H7 (cell line): Measurements from ENCODE around the gene SLCO4A1. TPM values are rescaled to one million over a fixed set of nuclear protein-coding genes. Genes with fewer than 3 reads are reported as not detected.
A peak's percentile ranks its signal among the peaks of the same experiment; 100 is the strongest.

ENCODE experiments used
- DNase-seq: peaks from one replicate; pipeline ENCODE4 v3.0.0; 2012
- H3K27me3 ChIP-seq: 2 replicates; pipeline ENCODE4 v1.6.0; 2011; ENCODE audit warnings: mild to moderate bottlenecking, low read length; ENCODE audit not compliant: control insufficient read depth, insufficient read depth
- H3K36me3 ChIP-seq: replicated peaks from 2 replicates; pipeline ENCODE4 v1.5.1; 2011; ENCODE audit warnings: low read length; ENCODE audit not compliant: control insufficient read depth, insufficient read depth
- H3K4me3 ChIP-seq: 2 replicates; pipeline ENCODE4 v1.5.1; 2011; ENCODE audit warnings: low read depth, mild to moderate bottlenecking, control low read depth, low read length, moderate library complexity; ENCODE audit not compliant: insufficient read depth
- total RNA-seq: library from RNA; depleted of rRNA; stranded (reverse); fragments of >200 nt; shearing (Covaris generic); gene quantifications from 2 replicates; pipeline ENCODE4 v1.2.3, GENCODE V29; 2014

SLCO4A1 gene
- total RNA-seq, 1 experiment from 2014 or later: 14.6 TPM

DNA sequence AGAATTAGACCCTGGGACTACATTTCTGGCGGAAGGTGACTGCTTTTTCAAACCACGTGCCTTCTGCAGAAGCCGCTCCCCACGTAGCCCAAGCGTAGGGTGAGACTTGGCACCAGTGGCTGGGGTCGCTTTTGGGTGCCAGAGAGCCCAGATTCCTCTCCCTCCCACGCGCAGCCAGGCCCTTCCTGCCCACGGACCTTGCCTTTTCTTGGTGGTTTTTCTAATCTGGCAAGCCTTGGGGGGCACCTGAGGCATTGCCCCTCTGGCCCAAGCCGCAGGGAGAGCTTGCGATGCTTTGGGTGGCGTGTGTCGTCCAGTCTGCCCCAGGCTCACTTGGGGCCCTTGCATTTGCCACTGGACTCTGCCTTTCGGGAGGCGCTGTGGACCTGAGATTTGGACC lies 3.3 kb downstream of the SLCO4A1 start:
- no peak for DNase-seq
- no peak overlapping the region for H3K4me3 ChIP-seq
- H3K27me3 ChIP-seq: peaks cover 29% of the 10 kb centered on the region
- H3K36me3 ChIP-seq: no peaks in the 10 kb centered on the region

DNA sequence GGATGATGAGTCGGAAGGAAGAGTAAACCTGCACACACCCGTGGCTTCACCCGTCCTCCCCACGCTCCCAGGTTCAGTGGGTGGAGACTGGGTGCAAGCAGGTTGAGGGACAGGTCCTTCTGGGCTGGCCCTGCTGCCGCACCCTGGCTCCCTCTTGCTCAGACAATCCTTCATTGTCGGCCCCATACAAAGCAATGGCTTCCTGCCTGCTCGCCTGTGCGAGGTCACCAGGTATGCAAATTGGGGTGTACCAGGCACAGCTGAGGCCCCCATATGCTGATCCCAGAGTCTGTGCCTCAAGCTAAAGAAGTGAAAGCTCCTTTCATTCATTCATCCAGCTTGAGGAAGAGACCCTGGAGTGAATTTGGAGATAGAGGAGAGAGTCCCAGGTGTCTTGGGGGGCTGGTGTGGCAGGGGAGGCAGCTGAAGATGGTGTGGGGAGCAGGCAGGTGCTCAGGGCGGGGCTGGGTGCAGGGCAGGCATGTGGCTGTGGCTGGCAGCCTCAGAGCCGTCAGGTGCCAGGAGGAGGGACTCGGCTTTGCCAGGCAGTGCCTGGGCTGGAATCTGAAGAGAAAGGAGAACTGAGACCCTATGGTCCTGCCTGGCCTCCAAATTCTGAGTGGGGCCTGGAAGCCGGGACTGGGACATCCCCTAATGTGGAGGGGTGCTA lies 4.7 kb downstream of the SLCO4A1 start:
- no peaks in the 10 kb centered on the region; the same call in 1 of the 2 replicates for H3K36me3 ChIP-seq
- no peak overlapping the region for H3K4me3 ChIP-seq
- no peak for DNase-seq
- peaks cover 18% of the 10 kb centered on the region for H3K27me3 ChIP-seq

DNA sequence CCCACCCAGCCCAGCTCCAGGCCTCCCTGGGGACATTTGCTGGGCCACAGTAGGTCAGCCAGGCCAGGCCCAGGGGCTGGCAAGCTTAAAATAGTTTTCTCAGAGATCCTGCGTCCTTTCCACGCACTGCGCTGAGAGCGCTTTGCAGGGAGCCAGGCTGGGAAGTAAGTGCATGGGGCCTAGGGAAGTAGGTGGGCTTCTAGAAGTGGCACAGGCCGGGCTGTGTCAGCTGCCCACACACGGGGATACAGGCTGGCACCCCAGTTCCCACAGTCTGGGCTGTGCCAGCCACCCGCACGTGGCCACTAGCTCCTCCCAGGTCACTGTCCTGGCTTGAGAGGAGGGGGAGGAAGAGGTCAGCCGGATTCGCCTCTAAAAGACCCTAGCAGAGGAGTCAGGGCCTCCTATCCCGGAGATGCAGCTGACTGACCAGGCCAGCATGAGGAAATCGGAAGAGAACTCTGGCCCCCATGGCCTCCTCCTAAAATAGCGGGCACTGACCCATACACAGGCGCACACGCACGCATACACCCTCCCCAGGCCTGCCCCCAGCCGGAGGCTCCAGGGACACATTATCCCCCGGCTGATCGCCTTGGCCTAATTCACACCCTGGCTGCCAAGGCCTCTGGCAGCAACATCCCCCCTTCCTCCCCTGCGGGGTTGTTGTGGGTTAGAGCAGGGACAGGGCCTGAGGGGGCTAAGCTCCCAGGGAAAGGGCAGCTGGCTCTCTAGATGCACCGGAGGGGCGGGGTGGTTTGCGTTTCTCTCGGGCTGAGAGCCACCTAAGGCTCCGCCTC lies 5.4 kb downstream of the SLCO4A1 start:
- Histone ChIP-seq H3K4me3 (no peak overlapping the region), H3K36me3 (no peaks in the 10 kb centered on the region; the same call in 1 of the 2 replicates), H3K27me3 (peaks cover 14% of the 10 kb centered on the region)
- no peak for DNase-seq

DNA sequence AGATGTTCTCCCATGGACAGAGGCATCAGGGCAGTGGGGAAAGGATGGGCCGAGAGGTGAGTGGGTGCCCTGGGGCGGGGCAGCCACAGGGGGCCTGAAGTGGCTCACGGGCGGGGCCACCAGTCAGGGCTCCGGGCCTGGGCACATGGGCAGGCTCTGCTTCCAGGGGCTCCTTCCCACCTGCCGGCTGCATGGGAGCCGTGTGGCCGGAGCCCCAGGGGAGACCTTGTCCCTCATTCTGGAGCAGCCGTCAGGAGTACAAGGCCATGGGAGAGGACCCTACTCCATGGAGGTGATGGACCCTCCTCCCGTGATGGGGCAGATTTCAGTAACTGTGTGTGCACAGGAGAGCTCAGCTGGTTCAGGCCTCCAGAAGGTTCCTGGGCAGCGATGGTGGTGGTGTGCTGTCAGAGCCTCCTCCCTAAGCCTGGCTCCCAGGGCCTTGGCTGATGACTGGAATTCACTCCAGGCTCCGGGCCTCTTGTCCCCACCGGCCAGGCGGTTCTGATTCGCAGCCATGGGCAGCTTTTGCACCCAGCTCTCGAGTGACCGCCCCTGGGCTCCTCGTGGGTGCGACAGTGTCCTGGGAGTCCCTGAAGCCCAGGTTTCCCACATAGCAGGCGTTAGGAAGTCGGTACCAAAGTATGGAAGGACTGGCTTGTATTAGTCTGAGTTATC lies 6.2 kb downstream of the SLCO4A1 start:
- peaks cover 7% of the 10 kb centered on the region for H3K27me3 ChIP-seq
- no peak overlapping the region for H3K4me3 ChIP-seq
- H3K36me3 ChIP-seq: no peaks in the 10 kb centered on the region; the same call in 1 of the 2 replicates
- no peak for DNase-seq

DNA sequence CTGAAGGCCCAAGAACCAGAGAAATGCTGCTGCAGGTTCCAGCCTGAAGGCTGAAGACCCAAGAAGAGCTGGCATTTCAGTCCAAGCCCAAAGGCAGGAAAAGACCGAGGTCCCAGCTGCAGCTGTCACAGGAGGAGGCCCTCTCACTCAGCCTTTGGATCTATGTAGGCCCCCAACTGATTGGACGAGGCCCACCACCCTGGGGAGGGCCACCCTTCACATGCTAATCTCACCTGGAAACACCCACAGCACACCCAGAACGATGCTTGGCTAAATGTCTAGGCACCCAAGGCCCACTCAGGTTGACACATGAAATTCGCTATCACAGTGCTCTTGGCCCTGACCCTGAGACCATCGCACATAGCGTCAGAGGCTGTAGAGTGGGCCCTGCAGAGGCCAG lies 6.8 kb downstream of the SLCO4A1 start:
- no peaks in the 10 kb centered on the region; the same call in 1 of the 2 replicates for H3K36me3 ChIP-seq
- no peak for DNase-seq
- H3K4me3 ChIP-seq: no peak overlapping the region

DNA sequence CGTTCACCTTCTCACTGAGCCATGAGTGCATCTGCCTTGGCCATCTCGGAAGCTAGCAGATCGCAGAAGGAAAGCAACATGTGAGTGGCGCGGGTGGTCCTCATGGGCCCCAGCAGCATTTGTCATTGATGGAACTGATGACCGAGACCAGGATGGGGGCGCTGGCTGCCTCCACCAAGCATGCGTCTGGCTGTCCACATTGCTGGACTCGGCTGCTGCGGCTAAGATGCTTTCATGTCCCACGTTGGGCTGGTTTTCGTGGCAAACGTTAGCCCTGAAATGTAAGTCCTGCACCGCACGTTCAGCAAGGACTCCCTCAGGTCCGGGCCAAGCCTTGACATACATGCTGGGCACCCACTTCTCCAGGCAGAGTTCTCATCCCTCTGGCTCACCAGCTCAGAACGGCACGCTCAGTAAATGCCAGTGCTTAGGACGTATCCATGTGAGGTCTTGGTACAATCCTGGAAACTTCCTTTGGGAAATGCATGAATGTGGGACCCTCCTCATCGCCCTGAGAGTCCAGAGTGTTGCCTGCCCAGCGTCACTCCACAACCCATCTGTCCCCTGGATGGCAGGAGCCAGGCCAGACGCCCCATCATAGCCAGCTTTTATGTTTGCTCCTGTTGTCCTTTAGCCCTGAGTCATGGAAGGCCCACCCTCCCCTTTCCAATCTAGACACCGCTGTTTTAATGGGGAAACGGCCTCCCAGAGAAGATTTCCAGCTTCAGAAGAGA lies 8.4 kb downstream of the SLCO4A1 start:
- Histone ChIP-seq H3K27me3 (no peaks in the 10 kb centered on the region), H3K4me3 (no peak overlapping the region), H3K36me3 (no peaks in the 10 kb centered on the region; the same call in 1 of the 2 replicates)
- DNase-seq: no peak

More for the DNA sequence above, 6.8 kb downstream of the SLCO4A1 start:
- peaks cover 1% of the 10 kb centered on the region; the same call in 1 of the 2 replicates for H3K27me3 ChIP-seq

DNA sequence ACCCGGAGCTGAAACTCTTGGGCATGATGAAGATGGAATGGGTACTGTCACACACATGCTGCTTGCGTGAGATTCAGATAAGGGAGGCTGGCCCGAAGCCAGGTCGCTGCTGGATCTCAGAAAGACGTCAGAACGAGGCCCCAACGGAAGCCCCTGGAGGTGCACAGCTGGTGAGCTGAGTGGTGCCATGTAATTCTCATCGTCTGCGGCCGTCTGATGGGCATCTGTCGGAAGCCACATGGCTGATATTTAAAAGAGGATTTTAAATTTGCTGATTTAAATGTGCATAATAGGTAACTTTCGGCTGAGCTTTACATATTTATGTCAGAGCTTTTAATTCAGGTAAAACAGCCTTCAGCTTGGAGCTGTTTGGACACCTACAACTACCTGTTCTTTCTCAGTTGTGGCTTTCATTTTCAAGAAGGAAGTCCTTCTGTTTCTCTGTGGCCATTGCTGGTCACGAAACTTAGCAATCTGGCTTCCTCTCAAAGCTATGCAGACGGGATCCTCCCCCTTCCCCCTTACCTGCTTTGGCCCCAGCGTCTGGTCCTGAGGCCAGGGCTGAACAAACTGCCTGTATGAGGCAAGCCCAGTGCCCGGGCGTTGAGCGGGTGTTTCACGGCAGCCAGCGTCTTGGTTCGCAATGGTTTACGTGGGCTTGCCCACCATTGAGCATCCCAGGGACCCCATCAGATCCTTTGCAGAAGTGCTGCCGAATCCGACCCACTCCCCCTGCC lies 9.2 kb downstream of the SLCO4A1 start:
- no peaks in the 10 kb centered on the region for H3K27me3 ChIP-seq
- H3K4me3 ChIP-seq: no peak overlapping the region; the same call in 1 of the 2 replicates
- DNase-seq: no peak
- H3K36me3 ChIP-seq: no peaks in the 10 kb centered on the region; the same call in 1 of the 2 replicates

DNA sequence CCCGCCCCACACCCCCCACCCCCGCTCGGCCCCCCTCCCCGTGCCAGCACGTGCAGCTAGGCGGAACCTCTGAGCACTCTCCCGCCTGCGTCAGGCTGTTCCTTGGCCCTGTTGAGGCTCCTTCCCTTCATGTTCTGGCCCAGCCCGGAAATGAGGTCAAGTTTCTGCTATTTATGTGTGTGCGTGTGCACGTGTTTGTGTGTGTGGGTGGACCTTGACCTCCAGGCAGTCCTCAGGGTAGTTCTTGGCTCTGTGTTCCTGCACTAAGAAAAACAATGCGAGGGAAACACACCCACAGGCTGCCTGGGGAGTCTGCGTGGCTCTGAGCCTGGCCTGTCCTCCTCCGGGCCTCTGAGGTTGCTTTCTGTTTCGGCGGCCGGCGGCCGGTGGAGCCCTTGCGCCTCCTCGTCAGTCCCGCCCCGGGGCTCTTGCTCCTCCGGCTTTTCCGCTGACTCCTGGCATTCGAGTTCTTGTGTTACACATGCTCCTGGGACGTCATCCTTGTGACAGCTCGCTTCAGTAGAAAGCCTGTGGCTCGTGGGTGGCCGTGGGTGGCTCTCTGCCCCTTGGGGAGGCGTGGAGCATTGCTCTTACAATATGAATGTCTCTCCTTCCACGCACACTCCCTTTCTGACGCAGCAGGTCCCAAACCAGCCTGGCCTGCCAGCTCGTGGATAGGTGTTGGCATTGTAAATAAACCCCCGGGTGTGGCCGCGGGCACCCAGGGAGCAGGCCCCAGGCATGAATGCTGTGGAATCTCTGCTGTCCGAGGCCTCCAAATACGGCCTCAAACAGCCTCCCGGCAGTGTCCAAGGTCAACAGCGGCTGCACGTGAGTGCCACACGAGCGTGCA lies 10.0 kb downstream of the SLCO4A1 start:
- no peaks in the 10 kb centered on the region; the same call in 1 of the 2 replicates for H3K36me3 ChIP-seq
- no peaks in the 10 kb centered on the region for H3K27me3 ChIP-seq
- H3K4me3 ChIP-seq: no peak overlapping the region
- peak; percentile 90 for DNase-seq

DNA sequence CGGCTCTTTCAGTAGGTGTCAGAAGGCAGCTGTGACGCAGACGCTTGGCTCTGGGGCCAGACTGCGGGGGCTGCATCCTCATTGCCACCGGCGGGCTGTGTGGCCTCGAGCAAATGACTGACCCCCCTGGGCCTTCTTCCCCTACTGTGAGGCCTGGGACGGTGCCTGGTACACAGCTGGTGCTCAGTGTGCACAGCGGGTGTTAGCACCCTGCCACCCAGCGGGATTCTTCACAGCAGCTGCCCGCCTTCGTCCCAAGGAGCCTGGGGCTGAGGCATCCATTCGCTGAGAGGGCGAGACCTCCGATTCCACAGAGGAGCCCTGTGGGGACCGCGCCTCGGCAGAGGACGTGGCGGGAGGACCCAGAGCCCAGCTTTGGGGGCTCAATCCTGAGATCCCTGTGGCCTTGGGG lies 10.6 kb downstream of the SLCO4A1 start:
- no peak overlapping the region for H3K4me3 ChIP-seq
- DNase-seq: no peak
- no peaks in the 10 kb centered on the region; the same call in 1 of the 2 replicates for H3K36me3 ChIP-seq
- H3K27me3 ChIP-seq: no peaks in the 10 kb centered on the region

DNA sequence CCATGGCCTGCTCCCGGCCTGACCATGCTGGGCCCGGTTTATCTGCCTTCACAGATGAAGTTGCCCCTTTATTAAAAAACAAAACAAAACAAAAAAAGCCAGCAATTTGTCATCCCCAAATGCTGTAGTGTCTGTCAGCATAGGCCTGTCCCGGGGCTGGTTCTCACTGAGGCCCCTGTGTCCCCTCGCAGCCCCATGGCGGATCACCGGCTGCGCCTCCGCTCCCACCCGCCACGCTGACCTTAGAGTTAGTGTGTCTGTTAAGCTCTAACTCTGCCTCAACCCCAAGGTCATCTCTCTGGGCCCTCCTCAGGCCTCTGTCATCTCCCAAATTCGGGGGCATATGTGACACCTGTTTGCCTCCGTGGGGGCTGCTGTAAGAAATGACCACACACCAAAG lies 11.1 kb downstream of the SLCO4A1 start:
- Histone ChIP-seq H3K27me3 (no peaks in the 10 kb centered on the region), H3K36me3 (no peaks in the 10 kb centered on the region; the same call in 1 of the 2 replicates), H3K4me3 (no peak overlapping the region)
- no peak for DNase-seq

DNA sequence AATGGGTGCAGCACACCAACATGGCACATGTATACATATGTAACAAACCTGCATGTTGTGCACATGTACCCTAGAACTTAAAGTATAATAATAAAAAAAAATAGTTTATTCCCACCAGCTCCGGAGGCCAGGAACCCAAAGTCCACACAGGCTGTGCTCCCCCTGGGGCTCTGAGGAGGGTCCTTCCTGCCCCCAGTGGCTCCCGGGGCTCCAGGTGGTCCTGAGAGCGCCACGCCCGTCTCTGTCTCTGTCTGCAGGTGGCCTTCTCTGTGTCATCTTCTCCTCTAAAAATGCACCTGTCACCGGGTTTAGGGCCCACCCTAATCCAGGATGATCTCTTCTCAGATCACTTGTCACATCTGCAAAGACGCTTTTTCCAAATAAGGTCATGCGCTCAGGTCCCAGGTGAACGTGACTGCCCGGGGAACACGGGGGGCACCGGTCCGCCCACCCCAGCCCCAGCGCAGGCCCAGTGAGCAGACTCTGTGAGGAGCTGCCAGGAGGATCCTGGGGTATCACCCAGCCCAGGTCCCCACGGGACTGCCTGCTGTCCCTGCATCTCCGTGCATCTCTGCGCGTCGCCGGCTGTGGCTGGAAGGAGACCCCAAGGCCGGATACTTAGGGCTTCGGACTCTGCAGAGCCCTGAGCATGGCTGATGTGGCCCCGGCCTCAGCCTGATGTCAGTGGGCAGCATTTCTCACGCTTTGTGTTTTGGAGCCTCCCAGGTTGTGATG lies 11.8 kb downstream of the SLCO4A1 start:
- H3K27me3 ChIP-seq: no peaks in the 10 kb centered on the region
- DNase-seq: no peak
- no peak overlapping the region for H3K4me3 ChIP-seq
- H3K36me3 ChIP-seq: no peaks in the 10 kb centered on the region; the same call in 1 of the 2 replicates

DNA sequence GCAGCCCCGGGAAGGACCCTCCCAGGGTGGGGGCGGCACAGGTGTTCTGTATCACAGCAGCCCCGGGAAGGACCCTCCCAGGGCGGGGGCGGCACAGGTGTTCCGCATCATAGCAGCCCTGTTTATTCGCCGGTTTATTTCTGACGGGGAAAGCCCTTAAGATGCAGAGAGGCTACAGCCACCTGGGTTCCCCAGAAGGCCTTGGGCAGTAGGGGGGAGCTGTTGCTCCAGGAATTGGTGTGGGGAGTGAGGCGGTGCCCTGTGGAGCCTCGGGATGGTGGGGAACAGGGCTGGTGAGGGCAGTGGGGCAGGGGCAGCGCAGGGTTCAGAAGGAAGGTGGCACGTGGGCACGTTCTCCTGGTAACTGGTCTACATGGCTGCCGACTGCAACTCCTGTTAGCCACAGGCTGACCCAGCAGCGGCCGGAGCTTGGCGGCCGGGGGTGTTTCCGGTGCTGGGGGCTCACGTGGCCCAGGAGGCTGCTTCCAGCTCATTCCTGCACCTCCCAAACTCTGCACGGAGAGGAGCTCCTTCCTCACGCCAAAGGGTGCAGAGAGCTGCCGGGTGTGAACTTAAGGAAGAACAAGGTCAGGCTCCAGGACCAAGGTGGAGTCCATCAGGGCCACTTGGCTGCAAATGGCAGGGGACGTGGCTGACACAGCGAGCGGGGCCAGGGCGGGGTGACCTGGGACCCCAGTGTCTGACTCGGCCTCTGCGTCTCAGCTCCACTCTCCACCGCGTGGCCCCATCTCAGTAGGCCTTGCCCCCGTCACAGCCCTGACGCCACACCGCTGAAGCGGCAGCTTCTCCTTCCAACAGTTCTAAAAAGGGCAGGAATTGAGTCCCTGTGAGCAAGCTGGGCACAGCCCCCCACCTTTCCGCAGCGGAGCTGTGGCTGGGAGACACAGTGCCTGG lies 13.2 kb downstream of the SLCO4A1 start:
- Histone ChIP-seq H3K27me3 (no peaks in the 10 kb centered on the region), H3K36me3 (no peaks in the 10 kb centered on the region; the same call in 1 of the 2 replicates), H3K4me3 (no peak overlapping the region)
- no peak for DNase-seq
